Esophagus squamous epithelium (tissue), 4 donors: ENCODE data around the gene SCARF1.

Experiments
- CTCF ChIP-seq, 6 experiments: fragments of 450-650 bp in 4 of 6; fragments of 200-600 bp in 2 of 6; sonication (generic) in 2 of 6; IDR thresholded peaks; one replicate each; pipeline ENCODE4 v1.5.1; 2016 to 2019; ENCODE audit warnings: antibody characterized with exemption in 6 of 6, mild to moderate bottlenecking in 4 of 6, moderate library complexity in 4 of 6
- POLR2A ChIP-seq, 4 donors: fragments of 450-650 bp; IDR thresholded peaks; one replicate each; pipeline ENCODE4 v1.6.1; 2017; ENCODE audit warnings: antibody characterized with exemption in 4 of 4, mild to moderate bottlenecking in 4 of 4, moderate library complexity in 3 of 4

GRCh38 chr17:1588821-1589585 is 56.5 kb downstream of the SCARF1 start:
- TF ChIP-seq POLR2A (IDR thresholded peaks at IDR 0.05) (no peak), CTCF (IDR thresholded peaks at IDR 0.05) (no peak)
